ENCODE data around the gene TSHZ2. TPM values are rescaled to one million over a fixed set of nuclear protein-coding genes. Genes with fewer than 3 reads are reported as not detected.

TSHZ2 gene
- total RNA-seq, 2 donors from 2014 or later = 3.3 to 6.2 TPM

DNA sequence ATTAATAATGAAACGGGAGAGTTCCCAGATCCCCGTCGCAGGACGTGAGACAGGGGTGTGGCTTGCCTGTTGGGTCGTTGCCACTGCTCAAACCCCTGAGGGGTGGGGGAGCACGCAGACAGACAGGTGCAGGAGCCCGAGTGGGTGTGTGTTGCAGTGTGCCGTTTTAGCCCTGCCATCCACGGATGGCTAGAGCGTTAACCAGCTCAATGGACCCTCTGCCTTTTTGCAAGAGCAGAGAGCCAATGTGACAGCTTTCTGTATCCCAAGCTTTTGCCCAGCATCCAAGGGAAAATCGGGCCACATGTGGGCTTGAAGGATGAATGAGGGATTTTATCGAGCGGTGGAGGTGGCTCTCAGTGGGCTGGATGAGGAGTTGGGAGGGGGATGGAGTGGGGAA, 237.9 kb downstream of the TSHZ2 start:
- H3K27me3 ChIP-seq = no peaks in the 10 kb centered on the region
- no peaks in the 10 kb centered on the region for H3K36me3 ChIP-seq
- no peak overlapping the region for H3K4me3 ChIP-seq
- H3K27ac ChIP-seq = no peak overlapping the region
- no peak for DNase-seq (ENCODE audit: low spot score)
- no peaks in the 10 kb centered on the region for H3K4me1 ChIP-seq
- TF ChIP-seq, protein P1, sequence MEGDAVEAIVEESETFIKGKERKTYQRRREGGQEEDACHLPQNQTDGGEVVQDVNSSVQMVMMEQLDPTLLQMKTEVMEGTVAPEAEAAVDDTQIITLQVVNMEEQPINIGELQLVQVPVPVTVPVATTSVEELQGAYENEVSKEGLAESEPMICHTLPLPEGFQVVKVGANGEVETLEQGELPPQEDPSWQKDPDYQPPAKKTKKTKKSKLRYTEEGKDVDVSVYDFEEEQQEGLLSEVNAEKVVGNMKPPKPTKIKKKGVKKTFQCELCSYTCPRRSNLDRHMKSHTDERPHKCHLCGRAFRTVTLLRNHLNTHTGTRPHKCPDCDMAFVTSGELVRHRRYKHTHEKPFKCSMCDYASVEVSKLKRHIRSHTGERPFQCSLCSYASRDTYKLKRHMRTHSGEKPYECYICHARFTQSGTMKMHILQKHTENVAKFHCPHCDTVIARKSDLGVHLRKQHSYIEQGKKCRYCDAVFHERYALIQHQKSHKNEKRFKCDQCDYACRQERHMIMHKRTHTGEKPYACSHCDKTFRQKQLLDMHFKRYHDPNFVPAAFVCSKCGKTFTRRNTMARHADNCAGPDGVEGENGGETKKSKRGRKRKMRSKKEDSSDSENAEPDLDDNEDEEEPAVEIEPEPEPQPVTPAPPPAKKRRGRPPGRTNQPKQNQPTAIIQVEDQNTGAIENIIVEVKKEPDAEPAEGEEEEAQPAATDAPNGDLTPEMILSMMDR (IDR thresholded peaks at IDR 0.05) = no peak
- no peaks in the 10 kb centered on the region for H3K9me3 ChIP-seq

- DNase-seq (ENCODE audit: low spot score) = no peak
- Histone ChIP-seq H3K27ac (no peak overlapping the region), H3K27me3 (no peaks in the 10 kb centered on the region), H3K9me3 (no peaks in the 10 kb centered on the region), H3K36me3 (no peaks in the 10 kb centered on the region), H3K4me3 (no peak overlapping the region), H3K4me1 (no peaks in the 10 kb centered on the region)
- TF ChIP-seq, protein P1 (IDR thresholded peaks at IDR 0.05) = no peak
These were observed 238.8 kb downstream of the TSHZ2 start for GRCh38 chr20:53210931-53211330.

- peaks cover 0 to 6% of the 10 kb centered on the region in 2 donors for H3K4me1 ChIP-seq
- no peaks in the 10 kb centered on the region for H3K27me3 ChIP-seq
- H3K9me3 ChIP-seq = no peaks in the 10 kb centered on the region
- no peaks in the 10 kb centered on the region for H3K36me3 ChIP-seq
- TF ChIP-seq, protein P1 (IDR thresholded peaks at IDR 0.05) = no peak
- no peak overlapping the region for H3K27ac ChIP-seq
- no peak overlapping the region for H3K4me3 ChIP-seq
- no peak for DNase-seq (ENCODE audit: low spot score)
These were observed 239.9 kb downstream of the TSHZ2 start for GRCh38 chr20:53212018-53212417.

GRCh38 chr20:53214392-53214791, 242.2 kb downstream of the TSHZ2 start:
- Histone ChIP-seq H3K27ac (no peak overlapping the region), H3K4me1 (peaks cover 0 to 6% of the 10 kb centered on the region in 2 donors), H3K27me3 (no peaks in the 10 kb centered on the region), H3K9me3 (no peaks in the 10 kb centered on the region), H3K36me3 (no peaks in the 10 kb centered on the region), H3K4me3 (no peak overlapping the region)
- TF ChIP-seq, protein P1 (IDR thresholded peaks at IDR 0.05) = no peak
- DNase-seq (ENCODE audit: low spot score) = no peak

GRCh38 chr20:53215166-53215565, 243.0 kb downstream of the TSHZ2 start:
- TF ChIP-seq, protein P1 (IDR thresholded peaks at IDR 0.05) = no peak
- no peaks in the 10 kb centered on the region for H3K27me3 ChIP-seq
- peaks cover 0 to 6% of the 10 kb centered on the region in 2 donors for H3K4me1 ChIP-seq
- no peak overlapping the region for H3K27ac ChIP-seq
- no peaks in the 10 kb centered on the region for H3K9me3 ChIP-seq
- H3K4me3 ChIP-seq = no peak overlapping the region
- no peaks in the 10 kb centered on the region for H3K36me3 ChIP-seq
- no peak for DNase-seq (ENCODE audit: low spot score)

- DNase-seq (ENCODE audit: low spot score) = no peak
- no peaks in the 10 kb centered on the region for H3K36me3 ChIP-seq
- H3K4me3 ChIP-seq = no peak overlapping the region
- TF ChIP-seq, protein P1 (IDR thresholded peaks at IDR 0.05) = no peak
- H3K9me3 ChIP-seq = no peaks in the 10 kb centered on the region
- peaks cover 0 to 6% of the 10 kb centered on the region in 2 donors for H3K4me1 ChIP-seq
- no peaks in the 10 kb centered on the region for H3K27me3 ChIP-seq
- no peak overlapping the region for H3K27ac ChIP-seq
These were observed 244.3 kb downstream of the TSHZ2 start for GRCh38 chr20:53216478-53216855.
